ENCODE results near the gene TDRD3. TPM values are rescaled to one million over a fixed set of nuclear protein-coding genes. Genes with fewer than 3 reads are reported as not detected.

TDRD3 gene
- total RNA-seq, 1 experiment from 2014 or later: 17.3 TPM

DNA sequence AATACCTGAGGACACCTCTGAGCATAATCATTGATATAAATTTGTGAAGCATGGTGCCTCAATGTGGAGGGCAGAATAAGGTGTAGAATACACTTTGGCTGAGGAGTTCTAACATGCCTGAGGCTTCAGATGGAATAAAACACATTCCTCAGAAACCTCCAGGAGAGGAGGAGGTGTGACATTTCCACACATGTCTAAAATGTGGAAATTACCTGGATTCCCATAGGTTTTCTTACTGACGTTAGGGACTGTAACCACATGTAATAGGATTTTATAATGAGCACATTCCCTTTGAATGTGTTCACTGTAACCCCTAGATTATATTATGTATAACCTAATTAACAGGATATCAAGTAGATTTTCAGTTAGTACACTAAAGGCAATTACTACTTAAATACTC, 226.1 kb downstream of the TDRD3 start:
- H3K4me3 ChIP-seq: no peak overlapping the region
- H3F3A ChIP-seq (ENCODE audit: insufficient read depth, low read depth): no peaks in the 10 kb centered on the region
- no TSS peak for BruUV-seq (replicated peaks)
- ChIA-PET CTCF (no interaction called here), POLR2A (ENCODE audit: unreplicated experiment) (no interaction called here)
- H3K9me2 ChIP-seq (ENCODE audit: insufficient read depth): no peaks in the 10 kb centered on the region
- H3K4me1 ChIP-seq (replicated peaks; ENCODE audit: insufficient read depth): no peaks in the 10 kb centered on the region
- TF ChIP-seq, protein P1, sequence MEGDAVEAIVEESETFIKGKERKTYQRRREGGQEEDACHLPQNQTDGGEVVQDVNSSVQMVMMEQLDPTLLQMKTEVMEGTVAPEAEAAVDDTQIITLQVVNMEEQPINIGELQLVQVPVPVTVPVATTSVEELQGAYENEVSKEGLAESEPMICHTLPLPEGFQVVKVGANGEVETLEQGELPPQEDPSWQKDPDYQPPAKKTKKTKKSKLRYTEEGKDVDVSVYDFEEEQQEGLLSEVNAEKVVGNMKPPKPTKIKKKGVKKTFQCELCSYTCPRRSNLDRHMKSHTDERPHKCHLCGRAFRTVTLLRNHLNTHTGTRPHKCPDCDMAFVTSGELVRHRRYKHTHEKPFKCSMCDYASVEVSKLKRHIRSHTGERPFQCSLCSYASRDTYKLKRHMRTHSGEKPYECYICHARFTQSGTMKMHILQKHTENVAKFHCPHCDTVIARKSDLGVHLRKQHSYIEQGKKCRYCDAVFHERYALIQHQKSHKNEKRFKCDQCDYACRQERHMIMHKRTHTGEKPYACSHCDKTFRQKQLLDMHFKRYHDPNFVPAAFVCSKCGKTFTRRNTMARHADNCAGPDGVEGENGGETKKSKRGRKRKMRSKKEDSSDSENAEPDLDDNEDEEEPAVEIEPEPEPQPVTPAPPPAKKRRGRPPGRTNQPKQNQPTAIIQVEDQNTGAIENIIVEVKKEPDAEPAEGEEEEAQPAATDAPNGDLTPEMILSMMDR (conservative IDR thresholded peaks at IDR 0.05): no peak
- no peak for TF ChIP-seq EZH2 (IDR thresholded peaks at IDR 0.05; ENCODE audit: low read depth)
- H4K20me1 ChIP-seq (ENCODE audit: insufficient read depth): no peaks in the 10 kb centered on the region
- no peak overlapping the region for H3K4me2 ChIP-seq
- no peak overlapping the region for H2AFZ ChIP-seq
- H3K27me3 ChIP-seq (ENCODE audit: insufficient read depth, low read depth): peaks cover 3% of the 10 kb centered on the region
- DNase-seq: no peak
- H3K9me3 ChIP-seq (ENCODE audit: insufficient read depth, low read depth): no peaks in the 10 kb centered on the region
- no peak overlapping the region for H3K27ac ChIP-seq
- H3K79me2 ChIP-seq (ENCODE audit: low read depth): no peaks in the 10 kb centered on the region
- no peaks in the 10 kb centered on the region for H3K36me3 ChIP-seq (ENCODE audit: low read depth)
- intact Hi-C loops (cut with micrococcal nuclease; ENCODE audit: unreplicated experiment): no loop called here

Other genes starting within 250 kb of the TDRD3 start
- gene DIAPH3, start 233.3 kb upstream of the TDRD3 start, total RNA-seq (2021): 26.4 and 39.3 TPM in 2 replicates